Neural cell (in vitro differentiated cells): ENCODE data around the gene CDC42EP2. TPM values are rescaled to one million over a fixed set of nuclear protein-coding genes. Genes with fewer than 3 reads are reported as not detected.

ENCODE experiments used
- H2AFZ ChIP-seq: fragments of 200-600, 300-800 bp; sonication (generic), shearing (Covaris generic); 2 replicates; pipeline ENCODE4 v1.6.0; 2014; ENCODE audit warnings: low read depth, mild to moderate bottlenecking, antibody characterized with exemption, low read length, moderate library complexity
- H3F3A ChIP-seq: fragments of 200-600 bp; shearing (Covaris generic); 2 replicates; pipeline ENCODE4 v1.6.1; 2016; ENCODE audit warnings: mild to moderate bottlenecking, moderate library complexity, mixed read lengths, antibody characterized with exemption, low read length; ENCODE audit not compliant: insufficient read depth, poor library complexity, severe bottlenecking
- H3K27ac ChIP-seq: fragments of 200-600, 300-800 bp; sonication (generic), shearing (Covaris generic); 2 replicates; pipeline ENCODE4 v1.5.1; 2014; ENCODE audit warnings: mild to moderate bottlenecking, low read length, moderate library complexity
- H3K27me3 ChIP-seq: fragments of 300-800, 200-600 bp; sonication (generic), shearing (Covaris generic); 2 replicates; pipeline ENCODE4 v1.6.0; 2014; ENCODE audit warnings: mild to moderate bottlenecking, low read depth, low read length, moderate library complexity; ENCODE audit not compliant: insufficient read depth
- H3K36me3 ChIP-seq: fragments of 300-800, 200-600 bp; sonication (generic), shearing (Covaris generic); 2 replicates; pipeline ENCODE4 v1.5.1; 2014; ENCODE audit warnings: mild to moderate bottlenecking, antibody characterized with exemption, low read length, moderate library complexity; ENCODE audit not compliant: insufficient read depth
- H3K4me2 ChIP-seq: fragments of 300-800, 200-600 bp; sonication (generic), shearing (Covaris generic); 2 replicates; pipeline ENCODE4 v1.6.0; 2014; ENCODE audit warnings: mild to moderate bottlenecking, low read length
- H3K4me3 ChIP-seq: fragments of 300-800, 200-600 bp; sonication (generic), shearing (Covaris generic); 2 replicates; pipeline ENCODE4 v1.5.1; 2014; ENCODE audit warnings: mild to moderate bottlenecking, low read length, moderate library complexity
- H3K79me2 ChIP-seq: fragments of 200-600 bp; shearing (Covaris generic); replicated peaks from 2 replicates; pipeline ENCODE4 v1.6.0; 2014; ENCODE audit warnings: mild to moderate bottlenecking, low read length, moderate library complexity; ENCODE audit not compliant: insufficient read depth
- H3K9ac ChIP-seq: fragments of 300-800, 200-600 bp; sonication (generic), shearing (Covaris generic); 2 replicates; pipeline ENCODE4 v1.6.1; 2016; ENCODE audit warnings: mild to moderate bottlenecking, low read length, mixed read lengths
- H3K9me2 ChIP-seq: fragments of 200-600 bp; shearing (Covaris generic); 2 replicates; pipeline ENCODE4 v1.6.1; 2016; ENCODE audit warnings: mild to moderate bottlenecking, low read length, mixed read lengths; ENCODE audit not compliant: insufficient read depth
- H3K9me3 ChIP-seq: fragments of 200-600, 300-800 bp; sonication (generic), shearing (Covaris generic); 2 replicates; pipeline ENCODE4 v1.6.1; 2016; ENCODE audit warnings: mild to moderate bottlenecking, mixed run types, low read length, moderate library complexity, mixed read lengths
- H4K20me1 ChIP-seq: fragments of 200-600 bp; shearing (Covaris generic); 2 replicates; pipeline ENCODE4 v1.6.1; 2016; ENCODE audit warnings: mild to moderate bottlenecking, mixed run types; ENCODE audit not compliant: insufficient read depth
- EP300 ChIP-seq: fragments of 450-650 bp; conservative IDR thresholded peaks from 2 replicates; pipeline ENCODE4 v1.6.1; 2014; ENCODE audit warnings: antibody characterized with exemption, mild to moderate bottlenecking, moderate library complexity; ENCODE audit not compliant: poor library complexity, severe bottlenecking
- EZH2 ChIP-seq: fragments of 200-600, 300-800 bp; shearing (Covaris generic), sonication (generic); IDR thresholded peaks from 2 replicates; pipeline ENCODE4 v1.6.1; 2014; ENCODE audit warnings: antibody characterized with exemption, low read length, borderline replicate concordance, mild to moderate bottlenecking; ENCODE audit not compliant: insufficient read depth, poor library complexity, severe bottlenecking
- MXI1 ChIP-seq: fragments of 450-650 bp; conservative IDR thresholded peaks from 2 replicates; pipeline ENCODE4 v1.6.1; 2014; ENCODE audit warnings: antibody characterized with exemption, mild to moderate bottlenecking; ENCODE audit not compliant: poor library complexity, severe bottlenecking
- POLR2AphosphoS5 ChIP-seq: IDR thresholded peaks from 2 replicates; pipeline ENCODE4 v1.6.1; 2012
- RAD21 ChIP-seq: fragments of 450-650 bp; conservative IDR thresholded peaks from 2 replicates; pipeline ENCODE4 v1.6.1; 2014; ENCODE audit warnings: antibody characterized with exemption, mild to moderate bottlenecking, moderate library complexity
- SMC3 ChIP-seq: fragments of 450-650 bp; conservative IDR thresholded peaks from 2 replicates; pipeline ENCODE4 v1.6.1; 2014; ENCODE audit warnings: antibody characterized with exemption, mild to moderate bottlenecking, moderate library complexity; ENCODE audit not compliant: poor library complexity
- polyA plus RNA-seq: library from polyadenylated mRNA; depleted of rRNA; stranded (reverse); fragments of >200 nt; gene quantifications from 2 replicates; pipeline ENCODE4 v1.2.3, GENCODE V29; 2014
- TF ChIP-seq, protein P1 (sequence below): fragments of 450-650 bp; IDR thresholded peaks from 2 replicates; pipeline ENCODE4 v1.5.1; 2014; ENCODE audit warnings: antibody characterized with exemption, mild to moderate bottlenecking, moderate library complexity; ENCODE audit not compliant: poor library complexity, severe bottlenecking
- TF ChIP-seq, protein P2 (sequence below): IDR thresholded peaks from 2 replicates; pipeline ENCODE4 v1.6.1; 2012; ENCODE audit warnings: borderline replicate concordance

The CDC42EP2 gene
- polyA plus RNA-seq, 1 donor from 2014 or later = 1.3 TPM

DNA sequence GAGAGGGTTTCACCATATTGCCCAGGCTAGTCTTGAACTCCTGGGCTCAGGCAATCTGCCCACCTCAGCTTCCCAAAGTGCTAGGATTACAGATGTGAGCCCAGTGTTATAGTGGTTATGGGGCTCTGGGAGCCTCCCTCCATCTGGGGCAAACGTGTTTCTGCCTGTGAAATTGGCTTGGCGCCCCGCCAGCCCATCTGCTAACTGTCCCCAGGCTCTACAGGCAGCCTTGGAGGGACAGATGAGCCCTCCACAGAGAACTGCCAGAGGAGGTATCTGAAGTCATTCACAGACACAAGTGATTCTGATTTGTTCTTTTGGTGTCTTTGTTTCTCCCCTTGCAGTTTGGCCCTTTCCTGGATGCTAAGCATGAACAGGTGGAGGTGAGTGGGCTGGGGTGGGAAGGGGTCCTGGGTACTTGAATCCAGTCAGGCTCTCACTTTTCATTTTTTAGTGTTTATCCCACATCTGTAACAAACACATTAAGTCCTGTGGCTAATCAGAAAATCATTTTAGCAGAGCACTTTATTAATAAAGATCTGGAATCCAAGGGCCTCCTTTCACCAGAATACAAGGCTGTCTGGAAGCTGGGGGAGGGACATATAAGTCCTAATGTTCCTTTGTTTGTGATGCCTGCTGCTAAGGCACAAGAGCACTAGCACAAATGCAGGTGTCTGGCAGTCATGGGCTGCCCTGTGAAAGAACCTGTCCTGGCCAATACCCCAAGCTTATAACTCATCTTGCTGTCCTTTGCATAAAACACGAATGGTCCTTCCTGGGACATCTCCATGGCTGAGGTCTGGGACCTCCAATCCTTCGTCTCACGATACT lies 25.7 kb upstream of the CDC42EP2 start:
- H3K27ac ChIP-seq = no peak overlapping the region
- no peaks in the 10 kb centered on the region for H3K9me3 ChIP-seq
- H4K20me1 ChIP-seq = no peaks in the 10 kb centered on the region
- no peaks in the 10 kb centered on the region for H3K36me3 ChIP-seq
- no peaks in the 10 kb centered on the region for H3K9me2 ChIP-seq
- no peak overlapping the region for H2AFZ ChIP-seq
- H3K9ac ChIP-seq = no peak overlapping the region
- no peak overlapping the region for H3K4me2 ChIP-seq
- H3F3A ChIP-seq = no peaks in the 10 kb centered on the region
- H3K79me2 ChIP-seq = no peaks in the 10 kb centered on the region
- no peaks in the 10 kb centered on the region for H3K27me3 ChIP-seq
- TF ChIP-seq, protein P1, sequence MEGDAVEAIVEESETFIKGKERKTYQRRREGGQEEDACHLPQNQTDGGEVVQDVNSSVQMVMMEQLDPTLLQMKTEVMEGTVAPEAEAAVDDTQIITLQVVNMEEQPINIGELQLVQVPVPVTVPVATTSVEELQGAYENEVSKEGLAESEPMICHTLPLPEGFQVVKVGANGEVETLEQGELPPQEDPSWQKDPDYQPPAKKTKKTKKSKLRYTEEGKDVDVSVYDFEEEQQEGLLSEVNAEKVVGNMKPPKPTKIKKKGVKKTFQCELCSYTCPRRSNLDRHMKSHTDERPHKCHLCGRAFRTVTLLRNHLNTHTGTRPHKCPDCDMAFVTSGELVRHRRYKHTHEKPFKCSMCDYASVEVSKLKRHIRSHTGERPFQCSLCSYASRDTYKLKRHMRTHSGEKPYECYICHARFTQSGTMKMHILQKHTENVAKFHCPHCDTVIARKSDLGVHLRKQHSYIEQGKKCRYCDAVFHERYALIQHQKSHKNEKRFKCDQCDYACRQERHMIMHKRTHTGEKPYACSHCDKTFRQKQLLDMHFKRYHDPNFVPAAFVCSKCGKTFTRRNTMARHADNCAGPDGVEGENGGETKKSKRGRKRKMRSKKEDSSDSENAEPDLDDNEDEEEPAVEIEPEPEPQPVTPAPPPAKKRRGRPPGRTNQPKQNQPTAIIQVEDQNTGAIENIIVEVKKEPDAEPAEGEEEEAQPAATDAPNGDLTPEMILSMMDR = no peak
- no peak for TF ChIP-seq EZH2
- no peak for TF ChIP-seq EP300
- TF ChIP-seq, protein P2, sequence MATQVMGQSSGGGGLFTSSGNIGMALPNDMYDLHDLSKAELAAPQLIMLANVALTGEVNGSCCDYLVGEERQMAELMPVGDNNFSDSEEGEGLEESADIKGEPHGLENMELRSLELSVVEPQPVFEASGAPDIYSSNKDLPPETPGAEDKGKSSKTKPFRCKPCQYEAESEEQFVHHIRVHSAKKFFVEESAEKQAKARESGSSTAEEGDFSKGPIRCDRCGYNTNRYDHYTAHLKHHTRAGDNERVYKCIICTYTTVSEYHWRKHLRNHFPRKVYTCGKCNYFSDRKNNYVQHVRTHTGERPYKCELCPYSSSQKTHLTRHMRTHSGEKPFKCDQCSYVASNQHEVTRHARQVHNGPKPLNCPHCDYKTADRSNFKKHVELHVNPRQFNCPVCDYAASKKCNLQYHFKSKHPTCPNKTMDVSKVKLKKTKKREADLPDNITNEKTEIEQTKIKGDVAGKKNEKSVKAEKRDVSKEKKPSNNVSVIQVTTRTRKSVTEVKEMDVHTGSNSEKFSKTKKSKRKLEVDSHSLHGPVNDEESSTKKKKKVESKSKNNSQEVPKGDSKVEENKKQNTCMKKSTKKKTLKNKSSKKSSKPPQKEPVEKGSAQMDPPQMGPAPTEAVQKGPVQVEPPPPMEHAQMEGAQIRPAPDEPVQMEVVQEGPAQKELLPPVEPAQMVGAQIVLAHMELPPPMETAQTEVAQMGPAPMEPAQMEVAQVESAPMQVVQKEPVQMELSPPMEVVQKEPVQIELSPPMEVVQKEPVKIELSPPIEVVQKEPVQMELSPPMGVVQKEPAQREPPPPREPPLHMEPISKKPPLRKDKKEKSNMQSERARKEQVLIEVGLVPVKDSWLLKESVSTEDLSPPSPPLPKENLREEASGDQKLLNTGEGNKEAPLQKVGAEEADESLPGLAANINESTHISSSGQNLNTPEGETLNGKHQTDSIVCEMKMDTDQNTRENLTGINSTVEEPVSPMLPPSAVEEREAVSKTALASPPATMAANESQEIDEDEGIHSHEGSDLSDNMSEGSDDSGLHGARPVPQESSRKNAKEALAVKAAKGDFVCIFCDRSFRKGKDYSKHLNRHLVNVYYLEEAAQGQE = no peak
- TF ChIP-seq SMC3 = no peak
- TF ChIP-seq MXI1 = no peak
- TF ChIP-seq POLR2AphosphoS5 = no peak
- H3K4me3 ChIP-seq = no peak overlapping the region

DNA sequence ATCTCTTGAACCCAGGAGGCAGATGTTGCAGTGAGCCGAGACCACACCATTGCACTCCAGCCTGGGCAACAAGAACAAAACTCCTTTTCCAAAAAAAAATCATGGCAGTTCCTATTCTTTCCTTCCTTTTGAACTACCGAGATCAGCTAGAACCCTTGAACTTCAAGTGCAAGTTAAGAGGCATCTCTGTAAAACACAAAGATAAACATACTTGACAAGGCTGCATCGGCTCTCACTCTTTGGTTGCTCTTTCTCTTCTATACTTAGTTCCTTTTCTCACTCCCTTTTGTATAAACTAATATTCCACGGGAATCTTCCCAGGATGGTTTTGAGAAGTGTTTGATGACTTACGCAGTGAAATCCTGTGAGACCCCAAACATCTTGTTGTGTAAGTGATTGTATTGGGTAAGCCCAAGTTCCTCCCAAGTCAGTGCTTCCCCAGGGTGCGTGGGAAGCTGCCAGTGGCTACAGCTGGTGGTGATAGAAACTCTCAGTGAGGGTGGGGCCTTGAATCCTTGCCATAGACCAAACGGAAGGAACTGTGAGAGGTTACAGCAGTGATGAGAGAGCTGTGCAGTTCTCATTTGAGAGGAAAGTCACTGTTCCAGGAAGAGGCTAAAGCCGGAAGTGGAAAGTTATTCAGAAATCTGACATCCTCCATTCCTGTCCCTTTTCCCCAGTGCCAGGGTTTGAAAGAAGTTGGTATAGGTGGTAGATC lies 24.1 kb upstream of the CDC42EP2 start:
- H3K9me2 ChIP-seq = no peaks in the 10 kb centered on the region
- H3K4me2 ChIP-seq = no peak overlapping the region
- no peak overlapping the region for H2AFZ ChIP-seq
- no peaks in the 10 kb centered on the region for H4K20me1 ChIP-seq
- no peak overlapping the region for H3K4me3 ChIP-seq
- no peaks in the 10 kb centered on the region for H3K27me3 ChIP-seq
- H3K36me3 ChIP-seq = no peaks in the 10 kb centered on the region
- TF ChIP-seq RAD21 = no peak
- TF ChIP-seq MXI1 = no peak
- TF ChIP-seq EP300 = no peak
- no peak for TF ChIP-seq SMC3
- TF ChIP-seq POLR2AphosphoS5 = no peak
- no peak overlapping the region for H3K27ac ChIP-seq
- H3F3A ChIP-seq = no peaks in the 10 kb centered on the region
- no peaks in the 10 kb centered on the region for H3K9me3 ChIP-seq
- no peaks in the 10 kb centered on the region for H3K79me2 ChIP-seq
- no peak overlapping the region for H3K9ac ChIP-seq
